Body of pancreas (tissue), 4 donors: Measurements from ENCODE around the gene HIKESHI. TPM values are rescaled to one million over a fixed set of nuclear protein-coding genes. Genes with fewer than 3 reads are reported as not detected.
A peak's percentile ranks its signal among the peaks of the same experiment; 100 is the strongest.

Experiments
- ATAC-seq: fragments of 150-250 bp; one replicate; pipeline ENCODE4 v1.9.1; 2016
- DNase-seq, 4 donors: peaks; one replicate each; pipeline ENCODE4 v3.0.0-alpha.2; 2019
- H3K27ac ChIP-seq, 4 donors: fragments of 200-600 bp; sonication (generic); 1 replicate in 3 of 4; 2 replicates in 1 of 4; pipeline versions ENCODE4 v1.5.1 to v1.6.1; 2016 to 2019; ENCODE audit warnings: mild to moderate bottlenecking in 1 of 4, mixed read lengths in 1 of 4, moderate library complexity in 1 of 4
- H3K27me3 ChIP-seq, 2 donors: fragments of 200-600 bp; sonication (generic); one replicate each; pipeline ENCODE4 v1.6.0; 2016; ENCODE audit warnings: mild to moderate bottlenecking in 1 of 2
- H3K36me3 ChIP-seq, 2 donors: fragments of 200-600 bp; sonication (generic); replicated peaks in 1 of 2; 2 replicates each; pipeline ENCODE4 v1.5.1; 2016; ENCODE audit warnings: low read depth in 2 of 2; ENCODE audit not compliant: insufficient read depth in 1 of 2
- H3K4me1 ChIP-seq: fragments of 200-600 bp; sonication (generic); one replicate; pipeline ENCODE4 v1.6.0; 2016
- H3K4me3 ChIP-seq, 2 donors: fragments of 200-600 bp; sonication (generic); 1 replicate in 1 of 2; 2 replicates in 1 of 2; pipeline ENCODE4 v1.5.1; 2016 to 2019
- H3K9me3 ChIP-seq, 3 donors: fragments of 200-600 bp; sonication (generic); 1 replicate in 2 of 3; 2 replicates in 1 of 3; pipeline ENCODE4 v1.5.1; 2016
- POLR2A ChIP-seq, 3 donors: fragments of 450-650 bp; IDR thresholded peaks; one replicate each; pipeline ENCODE4 v1.6.1; 2016; ENCODE audit warnings: antibody characterized with exemption in 3 of 3, mild to moderate bottlenecking in 2 of 3
- WGBS, 2 donors: methylation state at CpG; one replicate each; pipeline ENCODE4 v1.1.5; 2017; 5-methylcytosine and 5-hydroxymethylcytosine counted together
- intact Hi-C: fragments of 100-400 bp; cut with DNase I; formaldehyde crosslinking; loops from one replicate; pipeline ENCODE4 v1.15.1; 2023
- small RNA-seq: library from RNA; depleted of rRNA; stranded (forward); fragments of <200 nt; gene quantifications from one replicate; pipeline ENCODE3, GENCODE V24; 2016
- total RNA-seq, 2 donors: library from RNA; depleted of rRNA; stranded (reverse); fragments of >200 nt; gene quantifications; one replicate each; pipeline ENCODE4 v1.1.0, GENCODE V29; 2016
- TF ChIP-seq, protein P1 (sequence below), 7 experiments: fragments of 450-650 bp in 4 of 7; fragments of 200-600 bp in 3 of 7; sonication (generic) in 3 of 7; IDR thresholded peaks; one replicate each; pipeline ENCODE4 v1.5.1; 2016 to 2019; ENCODE audit warnings: antibody characterized with exemption in 7 of 7

HIKESHI gene
- total RNA-seq, 2 donors from 2014 or later, result 9.2 to 18.9 TPM

DNA sequence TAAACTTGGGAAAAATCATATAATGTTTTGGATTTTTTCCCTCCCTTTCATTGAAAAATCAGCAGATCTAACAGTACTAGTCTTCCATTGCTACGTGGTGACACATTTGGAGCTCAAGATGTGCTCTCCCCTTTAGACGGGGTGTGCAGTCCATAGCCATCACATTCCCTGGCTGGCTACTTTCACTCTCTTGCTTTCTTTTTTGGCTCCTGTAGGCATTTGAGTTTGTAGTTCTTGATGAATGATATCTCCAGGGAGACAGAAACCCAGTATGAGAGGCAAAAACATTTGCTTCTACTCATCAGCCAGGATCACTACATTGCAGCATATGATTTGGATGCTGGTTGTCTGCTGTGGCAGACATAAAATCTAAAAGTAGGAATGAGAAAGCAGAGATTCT, 84.7 kb downstream of the HIKESHI start:
- Histone ChIP-seq H3K27ac (no peak overlapping the region), H3K36me3 (no peaks in the 10 kb centered on the region), H3K9me3 (no peaks in the 10 kb centered on the region), H3K4me1 (no peaks in the 10 kb centered on the region), H3K4me3 (no peak overlapping the region), H3K27me3 (no peaks in the 10 kb centered on the region)
- TF ChIP-seq, protein P1, sequence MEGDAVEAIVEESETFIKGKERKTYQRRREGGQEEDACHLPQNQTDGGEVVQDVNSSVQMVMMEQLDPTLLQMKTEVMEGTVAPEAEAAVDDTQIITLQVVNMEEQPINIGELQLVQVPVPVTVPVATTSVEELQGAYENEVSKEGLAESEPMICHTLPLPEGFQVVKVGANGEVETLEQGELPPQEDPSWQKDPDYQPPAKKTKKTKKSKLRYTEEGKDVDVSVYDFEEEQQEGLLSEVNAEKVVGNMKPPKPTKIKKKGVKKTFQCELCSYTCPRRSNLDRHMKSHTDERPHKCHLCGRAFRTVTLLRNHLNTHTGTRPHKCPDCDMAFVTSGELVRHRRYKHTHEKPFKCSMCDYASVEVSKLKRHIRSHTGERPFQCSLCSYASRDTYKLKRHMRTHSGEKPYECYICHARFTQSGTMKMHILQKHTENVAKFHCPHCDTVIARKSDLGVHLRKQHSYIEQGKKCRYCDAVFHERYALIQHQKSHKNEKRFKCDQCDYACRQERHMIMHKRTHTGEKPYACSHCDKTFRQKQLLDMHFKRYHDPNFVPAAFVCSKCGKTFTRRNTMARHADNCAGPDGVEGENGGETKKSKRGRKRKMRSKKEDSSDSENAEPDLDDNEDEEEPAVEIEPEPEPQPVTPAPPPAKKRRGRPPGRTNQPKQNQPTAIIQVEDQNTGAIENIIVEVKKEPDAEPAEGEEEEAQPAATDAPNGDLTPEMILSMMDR (IDR thresholded peaks at IDR 0.05), result no peak
- TF ChIP-seq POLR2A (IDR thresholded peaks at IDR 0.05), result no peak
- DNase-seq (no peak), ATAC-seq (no peak)
- 89 to 97% methylated on average over 2 of the region's 2 CpGs for WGBS, 2 donors
- intact Hi-C loops, result no loop called here

DNA sequence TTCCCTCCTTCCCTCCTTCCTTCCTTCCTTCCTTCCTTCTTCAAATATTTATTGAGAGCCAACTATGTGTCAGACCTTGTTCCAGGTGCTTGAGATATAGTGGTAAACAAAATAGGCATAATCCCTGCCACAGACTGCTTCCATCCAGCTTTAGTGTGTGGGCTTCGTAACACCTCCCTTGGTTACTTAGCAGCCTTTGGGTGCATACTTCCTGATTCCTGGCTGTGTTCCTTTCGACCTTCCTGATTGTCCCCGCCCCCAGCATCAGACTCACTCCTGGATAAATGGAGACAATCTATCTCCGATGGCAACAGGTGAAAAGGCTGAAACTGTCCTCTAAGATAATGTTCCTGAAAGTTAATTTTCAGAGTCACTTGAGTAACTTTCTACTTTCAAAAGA, 86.2 kb downstream of the HIKESHI start:
- intact Hi-C loops, result no loop called here
- no peak overlapping the region for H3K27ac ChIP-seq
- no peaks in the 10 kb centered on the region for H3K4me1 ChIP-seq
- no peaks in the 10 kb centered on the region for H3K27me3 ChIP-seq
- DNase-seq (peak in 1 of 4 donors; percentile 11), ATAC-seq (no peak)
- no peak overlapping the region for H3K4me3 ChIP-seq
- H3K9me3 ChIP-seq, result no peaks in the 10 kb centered on the region
- H3K36me3 ChIP-seq, result no peaks in the 10 kb centered on the region
- TF ChIP-seq, protein P1 (IDR thresholded peaks at IDR 0.05), result no peak
- no peak for TF ChIP-seq POLR2A (IDR thresholded peaks at IDR 0.05)
- 52 to 58% methylated on average over 4 of the region's 4 CpGs for WGBS, 2 donors

DNA sequence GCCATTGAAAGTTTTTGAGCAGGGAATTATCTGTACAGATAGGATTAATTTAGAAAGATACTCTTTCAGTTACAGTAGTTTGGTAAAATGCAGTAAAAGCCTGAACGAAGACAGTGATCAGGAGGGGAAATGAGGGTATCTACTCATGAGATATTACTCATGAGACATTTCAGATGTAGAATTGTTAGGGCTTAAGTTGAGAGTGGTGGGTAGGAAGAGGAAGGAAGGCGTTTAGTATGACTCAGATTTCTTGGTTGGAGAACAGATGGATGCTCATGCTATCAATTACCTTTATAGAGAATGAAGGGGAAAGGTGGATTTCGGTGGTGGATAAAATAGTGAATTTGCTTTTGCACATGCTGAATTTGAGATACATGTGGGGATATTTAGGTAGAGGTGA, 88.4 kb downstream of the HIKESHI start:
- 85 to 86% methylated on average over 3 of the region's 3 CpGs for WGBS, 2 donors
- no peaks in the 10 kb centered on the region for H3K36me3 ChIP-seq
- intact Hi-C loops, result no loop called here
- ATAC-seq (no peak), DNase-seq (no peak)
- H3K9me3 ChIP-seq, result no peaks in the 10 kb centered on the region
- no peak overlapping the region for H3K4me3 ChIP-seq
- no peak overlapping the region for H3K27ac ChIP-seq
- TF ChIP-seq, protein P1 (IDR thresholded peaks at IDR 0.05), result no peak
- no peak for TF ChIP-seq POLR2A (IDR thresholded peaks at IDR 0.05)
- H3K4me1 ChIP-seq, result no peaks in the 10 kb centered on the region
- H3K27me3 ChIP-seq, result no peaks in the 10 kb centered on the region

DNA sequence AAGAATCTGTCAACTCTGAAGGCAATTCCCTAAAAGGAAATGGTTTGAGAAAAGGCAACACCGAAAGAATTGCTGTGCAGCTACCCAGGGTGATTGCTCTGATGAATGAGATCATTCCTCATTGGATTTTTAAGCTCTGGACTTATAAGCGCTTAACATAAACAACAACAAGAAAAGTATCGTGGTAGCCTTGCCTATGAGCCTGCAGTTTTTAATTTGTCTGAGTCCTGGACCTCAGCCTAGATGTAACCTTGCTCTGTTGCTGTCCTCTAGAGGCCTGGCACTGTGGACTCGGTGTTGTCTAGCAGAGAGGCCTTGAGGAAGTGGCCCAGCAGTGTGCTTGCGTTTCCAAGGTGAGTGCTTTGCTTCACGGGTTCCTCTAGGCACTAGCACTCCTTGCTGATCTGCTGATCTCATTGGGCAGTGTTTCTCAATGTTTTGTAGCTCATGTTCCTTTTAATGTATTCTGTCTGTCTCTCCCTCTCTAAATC, 93.1 kb downstream of the HIKESHI start:
- Histone ChIP-seq H3K9me3 (no peaks in the 10 kb centered on the region), H3K27ac (no peak overlapping the region), H3K36me3 (no peaks in the 10 kb centered on the region), H3K4me1 (no peaks in the 10 kb centered on the region), H3K4me3 (no peak overlapping the region), H3K27me3 (no peaks in the 10 kb centered on the region)
- TF ChIP-seq POLR2A (IDR thresholded peaks at IDR 0.05), result no peak
- TF ChIP-seq, protein P1 (IDR thresholded peaks at IDR 0.05), result no peak
- WGBS, 2 donors, result 44 to 47% methylated on average over 6 of the region's 6 CpGs
- ATAC-seq (no peak), DNase-seq (peak in 3 of 4 donors; percentile 9 to 38 (median 19))
- intact Hi-C loops, result no loop called here

Small RNA genes within 50 kb of the gene (small RNA-seq; reads per million reads assigned to genes)
- gene RN7SL225P, result not detected

Other genes starting within 250 kb of the HIKESHI start
- gene PICALM, start 233.2 kb upstream of the HIKESHI start, total RNA-seq, result 100 to 1,000 TPM in 1 of 2 donors, 10 to 100 TPM in 1; 97.8 to 132 TPM
- 10 to 100 TPM; 14.5 to 20.1 TPM for gene EED, start 57.5 kb upstream of the HIKESHI start, total RNA-seq
- gene CCDC81, start 72.6 kb downstream of the HIKESHI start, total RNA-seq, result under 1 TPM in 1 of 2 donors, not detected in 1; 0.52 TPM